ENCODE results near the gene MPG.
"Not testable (repeated sequence)": the region's sequence is repeated elsewhere in the genome, so short reads cannot be mapped to it uniquely, and the experiment has no call there.

Gene MPG

GRCh38 chr16:119295-119694, 41.3 kb downstream of the MPG start:
- no peak for TF ChIP-seq CTCF (IDR thresholded peaks at IDR 0.05; ENCODE audit: control insufficient read depth, extremely low read depth, insufficient read depth)
- no peak for DNase-seq (ENCODE audit: low read depth)
- no peak overlapping the region for H3K4me3 ChIP-seq (ENCODE audit: low read depth, low read length)

GRCh38 chr16:119835-120491, 41.9 kb downstream of the MPG start:
- no peak for DNase-seq (ENCODE audit: low read depth)
- H3K4me3 ChIP-seq (ENCODE audit: low read depth, low read length): no peak overlapping the region
- TF ChIP-seq CTCF (IDR thresholded peaks at IDR 0.05; ENCODE audit: control insufficient read depth, extremely low read depth, insufficient read depth): no peak

GRCh38 chr16:120756-121155, 42.7 kb downstream of the MPG start:
- no peak for DNase-seq (ENCODE audit: low read depth)
- no peak for TF ChIP-seq CTCF (IDR thresholded peaks at IDR 0.05; ENCODE audit: control insufficient read depth, extremely low read depth, insufficient read depth)
- H3K4me3 ChIP-seq (ENCODE audit: low read depth, low read length): no peak overlapping the region

GRCh38 chr16:122361-122760, 44.3 kb downstream of the MPG start:
- no peak overlapping the region for H3K4me3 ChIP-seq (ENCODE audit: low read depth, low read length)
- TF ChIP-seq CTCF (IDR thresholded peaks at IDR 0.05; ENCODE audit: control insufficient read depth, extremely low read depth, insufficient read depth): no peak
- DNase-seq (ENCODE audit: low read depth): no peak

GRCh38 chr16:123558-124350, 45.7 kb downstream of the MPG start:
- not testable (repeated sequence) for H3K4me3 ChIP-seq (ENCODE audit: low read depth, low read length); DNase-seq (ENCODE audit: low read depth)

- TF ChIP-seq CTCF (IDR thresholded peaks at IDR 0.05; ENCODE audit: control insufficient read depth, extremely low read depth, insufficient read depth): no peak
- no peak for DNase-seq (ENCODE audit: low read depth)
These were observed 47.0 kb downstream of the MPG start for GRCh38 chr16:125011-125410.

GRCh38 chr16:129075-129474, 51.0 kb downstream of the MPG start:
- H3K4me3 ChIP-seq (ENCODE audit: low read depth, low read length): no peak overlapping the region
- DNase-seq (ENCODE audit: low read depth): no peak
- TF ChIP-seq CTCF (IDR thresholded peaks at IDR 0.05; ENCODE audit: control insufficient read depth, extremely low read depth, insufficient read depth): no peak

More at GRCh38 chr16:125011-125410, 47.0 kb downstream of the MPG start:
- no peak overlapping the region for H3K4me3 ChIP-seq (ENCODE audit: low read depth, low read length)
